B cell (primary cell): Measurements from ENCODE around the gene ZNF189. TPM values are rescaled to one million over a fixed set of nuclear protein-coding genes. Genes with fewer than 3 reads are reported as not detected.

Experiments
- ATAC-seq: fragments of 200-7000 bp; cut with Tn5 transposase; one replicate; pipeline ENCODE4 v1.10.0; 2021; ENCODE audit warnings: low read depth, mild to moderate bottlenecking, moderate number of reproducible peaks, moderate library complexity
- CTCF ChIA-PET: fragments of 350-600 bp; sonication (Branson Sonifier 250); formaldehyde crosslinking; loops from one replicate; lab custom pipeline; 2021; ENCODE audit warnings: antibody characterized with exemption, inconsistent platforms; lab: Charles Lee
- POLR2A ChIA-PET: fragments of 350-600 bp; sonication (Branson Sonifier 250); formaldehyde crosslinking; loops from one replicate; lab custom pipeline; 2021; ENCODE audit warnings: antibody characterized with exemption; lab: Charles Lee
- DNase-seq: peaks from one replicate; pipeline ENCODE4 v3.0.0; 2013
- H2AFZ ChIP-seq: 2 replicates; pipeline ENCODE4 v1.6.1; 2012; ENCODE audit warnings: mild to moderate bottlenecking, low read depth, low read length; ENCODE audit not compliant: insufficient read depth, poor library complexity, severe bottlenecking
- H3K27ac ChIP-seq, 2 donors: 1 replicate in 1 of 2; 2 replicates in 1 of 2; pipeline ENCODE4 v1.5.1; 2012 to 2013; ENCODE audit warnings: low read length in 2 of 2, mild to moderate bottlenecking in 2 of 2, moderate library complexity in 1 of 2
- H3K27me3 ChIP-seq, 4 experiments: fragments of 200-600 bp in 1 of 4; sonication (generic) in 1 of 4; replicated peaks in 1 of 4; 1 replicate in 2 of 4; 2 replicates in 2 of 4; pipeline versions ENCODE4 v1.6.1 to v1.7.0; 2013 to 2016; ENCODE audit warnings: low read length in 3 of 4, mild to moderate bottlenecking in 2 of 4, mixed read lengths in 1 of 4, moderate library complexity in 1 of 4; ENCODE audit not compliant: insufficient read depth in 4 of 4, control insufficient read depth in 3 of 4; ENCODE audit errors: control extremely low read depth in 1 of 4
- H3K36me3 ChIP-seq, 2 experiments: replicated peaks in 1 of 2; 1 replicate in 1 of 2; 2 replicates in 1 of 2; pipeline versions ENCODE4 v1.6.1 to v1.7.1; 2013; ENCODE audit warnings: low read length in 1 of 2; ENCODE audit not compliant: insufficient read depth in 2 of 2, control insufficient read depth in 1 of 2; ENCODE audit errors: control extremely low read depth in 1 of 2, extremely low read depth in 1 of 2
- H3K4me1 ChIP-seq, 2 donors: fragments of 200-600 bp in 1 of 2; sonication (generic) in 1 of 2; 1 replicate in 1 of 2; 2 replicates in 1 of 2; pipeline versions ENCODE4 v1.5.1 to v1.6.1; 2013 to 2017; ENCODE audit warnings: low read length in 2 of 2; ENCODE audit not compliant: control insufficient read depth in 2 of 2, insufficient read depth in 2 of 2
- H3K4me2 ChIP-seq: replicated peaks from 2 replicates; pipeline ENCODE3; 2012; ENCODE audit warnings: mild to moderate bottlenecking, low read depth, low read length; ENCODE audit not compliant: poor library complexity, severe bottlenecking
- H3K4me3 ChIP-seq, 5 experiments: fragments of 200-600 bp in 1 of 5; sonication (generic) in 1 of 5; 1 replicate in 3 of 5; 2 replicates in 2 of 5; pipeline versions ENCODE4 v1.5.1 to v1.7.0; 2011 to 2016; ENCODE audit warnings: low read length in 4 of 5, mild to moderate bottlenecking in 4 of 5, low read depth in 2 of 5, control low read depth in 1 of 5, moderate library complexity in 1 of 5; ENCODE audit not compliant: insufficient read depth in 1 of 5; ENCODE audit errors: control extremely low read depth in 1 of 5, extremely low read depth in 1 of 5
- H3K79me2 ChIP-seq: fragments of 200-600 bp; sonication (generic); one replicate; pipeline ENCODE4 v1.6.0; 2016; ENCODE audit warnings: low read length; ENCODE audit not compliant: control insufficient read depth, insufficient read depth
- H3K9ac ChIP-seq: fragments of 200-600 bp; sonication (generic); 2 replicates; pipeline ENCODE4 v1.6.1; 2017; ENCODE audit warnings: mild to moderate bottlenecking, low read length, moderate library complexity
- H3K9me3 ChIP-seq, 3 donors: one replicate each; pipeline versions ENCODE4 v1.6.1 to v1.7.1; 2013; ENCODE audit warnings: low read length in 2 of 3; ENCODE audit not compliant: control insufficient read depth in 2 of 3, insufficient read depth in 1 of 3; ENCODE audit errors: control extremely low read depth in 1 of 3
- H4K20me1 ChIP-seq: 2 replicates; pipeline ENCODE4 v1.6.0; 2012; ENCODE audit warnings: mild to moderate bottlenecking, low read length; ENCODE audit not compliant: insufficient read depth, control insufficient read depth, poor library complexity, severe bottlenecking
- H3K27ac Mint-ChIP-seq: one replicate; pipeline ENCODE4 v1.8.0; 2021; ENCODE audit warnings: mixed read lengths
- H3K27me3 Mint-ChIP-seq: one replicate; pipeline ENCODE4 v1.8.0; 2021; ENCODE audit warnings: mixed read lengths
- H3K4me1 Mint-ChIP-seq: one replicate; pipeline ENCODE4 v1.8.0; 2021; ENCODE audit warnings: mixed read lengths
- H3K4me3 Mint-ChIP-seq: one replicate; pipeline ENCODE4 v1.8.0; 2021; ENCODE audit warnings: mixed read lengths
- H3K9me3 Mint-ChIP-seq: one replicate; pipeline ENCODE4 v1.8.0; 2022; ENCODE audit warnings: mixed read lengths; ENCODE audit not compliant: insufficient read depth
- CTCF ChIP-seq: fragments of 200-600 bp; IDR thresholded peaks from one replicate; pipeline ENCODE4 v1.8.0; 2022; ENCODE audit warnings: antibody characterized with exemption, mild to moderate bottlenecking
- EZH2 ChIP-seq: IDR thresholded peaks from 2 replicates; pipeline ENCODE4 v1.6.1; 2012; ENCODE audit warnings: borderline replicate concordance, low read depth, mild to moderate bottlenecking, moderate library complexity, low read length; ENCODE audit not compliant: insufficient read depth, poor library complexity, severe bottlenecking
- WGBS: methylation state at CpG from one replicate; pipeline ENCODE4 v1.1.5; 2013; ENCODE audit warnings: missing lambda C conversion rate; ENCODE audit not compliant: insufficient coverage; 5-methylcytosine and 5-hydroxymethylcytosine counted together
- intact Hi-C: fragments of 100-400 bp; cut with micrococcal nuclease; formaldehyde crosslinking; loops from one replicate; pipeline ENCODE4 v1.10.0; 2022
- polyA plus RNA-seq: library from polyadenylated mRNA; depleted of rRNA; stranded (reverse); fragments of >200 nt; gene quantifications from 2 replicates; pipeline ENCODE4 v1.2.3, GENCODE V29; 2012
- total RNA-seq, 2 donors: library from RNA; stranded (reverse); fragments of 120-200 nt in 1 of 2; gene quantifications; 1 replicate in 1 of 2; 2 replicates in 1 of 2; pipeline versions ENCODE4 v1.2.3 to v1.2.4, GENCODE V29; 2013 to 2022

Gene ZNF189
- total and polyA plus RNA-seq, 2 donors (not counting 1 experiment from before 2014, with no cell fraction given) = 4.0 to 25.7 TPM

GRCh38 chr9:101380295-101380694 lies 18.4 kb upstream of the ZNF189 start:
- no peaks in the 10 kb centered on the region for H4K20me1 ChIP-seq
- H3K9me3 ChIP-seq = peaks cover 0 to 4% (median 0%) of the 10 kb centered on the region in 3 donors
- no peaks in the 10 kb centered on the region for H3K36me3 ChIP-seq
- Mint-ChIP-seq H3K27me3 (peaks cover 26% of the 10 kb centered on the region), H3K4me3 (no peak overlapping the region), H3K4me1 (no peaks in the 10 kb centered on the region), H3K27ac (no peak overlapping the region), H3K9me3 (peaks cover 7% of the 10 kb centered on the region)
- no peaks in the 10 kb centered on the region for H3K27me3 ChIP-seq
- no peak overlapping the region for H3K9ac ChIP-seq
- no peak overlapping the region for H2AFZ ChIP-seq
- no peak for TF ChIP-seq EZH2
- H3K4me1 ChIP-seq = no peaks in the 10 kb centered on the region
- ChIA-PET POLR2A (no interaction called here), CTCF (no interaction called here)
- H3K27ac ChIP-seq = no peak overlapping the region
- H3K4me3 ChIP-seq = no peak overlapping the region
- DNase-seq (no peak), ATAC-seq (no peak)
- H3K79me2 ChIP-seq = no peaks in the 10 kb centered on the region
- intact Hi-C loops = no loop called here
- no peak overlapping the region for H3K4me2 ChIP-seq

DNA sequence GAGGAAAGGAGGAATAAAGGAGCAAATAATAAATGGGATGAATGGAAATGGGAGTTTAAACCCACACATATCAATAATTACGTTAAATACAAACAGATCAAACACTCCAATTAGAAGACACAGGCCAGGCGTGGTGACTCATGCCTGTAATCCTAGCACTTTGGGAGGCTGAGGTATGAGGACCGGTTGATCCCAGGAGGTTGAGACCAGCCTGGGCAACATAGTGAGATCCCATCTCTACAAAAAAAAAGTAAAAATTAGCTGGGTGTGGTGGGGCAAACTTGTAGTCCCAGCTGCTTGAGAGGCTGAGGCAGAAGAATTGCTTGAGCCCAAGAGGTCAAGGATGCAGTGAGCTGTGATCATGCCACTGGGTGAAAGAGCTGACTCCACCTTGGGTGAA lies 17.5 kb upstream of the ZNF189 start:
- H3K27ac Mint-ChIP-seq = no peak overlapping the region
- H3K9me3 Mint-ChIP-seq = peaks cover 9% of the 10 kb centered on the region
- H3K4me1 Mint-ChIP-seq = no peaks in the 10 kb centered on the region
- no peak overlapping the region for H3K27ac ChIP-seq
- no peak overlapping the region for H3K4me2 ChIP-seq
- peaks cover 0 to 6% (median 0%) of the 10 kb centered on the region in 3 donors for H3K9me3 ChIP-seq
- H3K79me2 ChIP-seq = no peaks in the 10 kb centered on the region
- ChIA-PET CTCF (no interaction called here), POLR2A (no interaction called here)
- intact Hi-C loops = no loop called here
- H4K20me1 ChIP-seq = no peaks in the 10 kb centered on the region
- no peaks in the 10 kb centered on the region for H3K4me1 ChIP-seq
- WGBS = no CpG with 5 or more reads among the region's 3 CpGs
- H3K27me3 Mint-ChIP-seq = peaks cover 22% of the 10 kb centered on the region
- H2AFZ ChIP-seq = no peak overlapping the region
- H3K36me3 ChIP-seq = no peaks in the 10 kb centered on the region
- no peak overlapping the region for H3K4me3 Mint-ChIP-seq
- TF ChIP-seq EZH2 (no peak), CTCF (no peak)
- DNase-seq (no peak), ATAC-seq (no peak)
- H3K4me3 ChIP-seq = no peak overlapping the region
- no peaks in the 10 kb centered on the region for H3K27me3 ChIP-seq
- no peak overlapping the region for H3K9ac ChIP-seq
